ENCODE measurements around the gene TMEM141. TPM values are rescaled to one million over a fixed set of nuclear protein-coding genes. Genes with fewer than 3 reads are reported as not detected.
A peak's percentile ranks its signal among the peaks of the same experiment; 100 is the strongest.

TMEM141 gene
- 220 and 228 TPM in 2 replicates for total RNA-seq

- peak; percentile 93 for DNase-seq (ENCODE audit: low read depth)
- TF ChIP-seq CTCF (IDR thresholded peaks at IDR 0.05; ENCODE audit: insufficient read depth, low read length, severe bottlenecking), result no peak
- FAIRE-seq, result no peak
- Histone ChIP-seq H3K36me3 (ENCODE audit: control insufficient read depth, insufficient read depth, low read length) (peaks cover 13% of the 10 kb centered on the region), H3K4me3 (ENCODE audit: low read depth, low read length) (peak within 1 kb of the TSS; percentile 89), H3K27me3 (ENCODE audit: control insufficient read depth, insufficient read depth, low read length) (no peaks in the 10 kb centered on the region)
Observed at GRCh38 chr9:136790640-136791515, at the start of gene TMEM141. Gene TMEM141, plus strand, starts transcription at chr9:136791344. Its CDS starts 27 bp downstream, at chr9:136791371.

GRCh38 chr9:136741883-136742571, 49.1 kb upstream of the TMEM141 start:
- Histone ChIP-seq H3K27me3 (ENCODE audit: control insufficient read depth, insufficient read depth, low read length) (peaks cover 28% of the 10 kb centered on the region), H3K36me3 (ENCODE audit: control insufficient read depth, insufficient read depth, low read length) (no peaks in the 10 kb centered on the region), H3K4me3 (ENCODE audit: low read depth, low read length) (no peak overlapping the region)
- TF ChIP-seq CTCF (IDR thresholded peaks at IDR 0.05; ENCODE audit: insufficient read depth, low read length, severe bottlenecking), result no peak
- no peak for FAIRE-seq
- no peak for DNase-seq (ENCODE audit: low read depth)

GRCh38 chr9:136742591-136743391, 48.4 kb upstream of the TMEM141 start, which contains the start of gene LCN10:
Gene LCN10, minus strand, starts transcription at chr9:136742940. Its CDS starts 37 bp downstream, at chr9:136742903.
- Histone ChIP-seq H3K27me3 (ENCODE audit: control insufficient read depth, insufficient read depth, low read length) (peaks cover 28% of the 10 kb centered on the region), H3K4me3 (ENCODE audit: low read depth, low read length) (no peak within 1 kb of the TSS), H3K36me3 (ENCODE audit: control insufficient read depth, insufficient read depth, low read length) (no peaks in the 10 kb centered on the region)
- DNase-seq (ENCODE audit: low read depth), result no peak
- TF ChIP-seq CTCF (IDR thresholded peaks at IDR 0.05; ENCODE audit: insufficient read depth, low read length, severe bottlenecking), result peak; percentile 48
- FAIRE-seq, result no peak

GRCh38 chr9:136743639-136744211, 47.4 kb upstream of the TMEM141 start:
- no peak overlapping the region for H3K4me3 ChIP-seq (ENCODE audit: low read depth, low read length)
- TF ChIP-seq CTCF (IDR thresholded peaks at IDR 0.05; ENCODE audit: insufficient read depth, low read length, severe bottlenecking), result no peak
- DNase-seq (ENCODE audit: low read depth) (no peak), FAIRE-seq (no peak)
- H3K36me3 ChIP-seq (ENCODE audit: control insufficient read depth, insufficient read depth, low read length), result no peaks in the 10 kb centered on the region
- H3K27me3 ChIP-seq (ENCODE audit: control insufficient read depth, insufficient read depth, low read length), result peaks cover 28% of the 10 kb centered on the region

- Histone ChIP-seq H3K4me3 (ENCODE audit: low read depth, low read length) (no peak overlapping the region), H3K36me3 (ENCODE audit: control insufficient read depth, insufficient read depth, low read length) (no peaks in the 10 kb centered on the region), H3K27me3 (ENCODE audit: control insufficient read depth, insufficient read depth, low read length) (peaks cover 26% of the 10 kb centered on the region)
- TF ChIP-seq CTCF (IDR thresholded peaks at IDR 0.05; ENCODE audit: insufficient read depth, low read length, severe bottlenecking), result no peak
- no peak for DNase-seq (ENCODE audit: low read depth)
- no peak for FAIRE-seq
Observed at GRCh38 chr9:136744773-136745172, 46.4 kb upstream of the TMEM141 start.

Data from bronchial epithelial cell (primary cell).